Heart left ventricle (tissue), 16 donors: ENCODE data around the gene C22orf42. TPM values are rescaled to one million over a fixed set of nuclear protein-coding genes. Genes with fewer than 3 reads are reported as not detected.

Experiments used
- ATAC-seq, 4 donors: fragments of 200-7000 bp; cut with Tn5 transposase; one replicate each; pipeline ENCODE4 v1.9.1; 2020 to 2022; ENCODE audit warnings: moderate library complexity in 4 of 4, mild to moderate bottlenecking in 3 of 4, moderate number of reproducible peaks in 1 of 4
- DNase-seq, 5 donors: peaks; one replicate each; pipeline ENCODE4 v3.0.0-alpha.2; 2020
- H3K27ac ChIP-seq, 12 donors: fragments of 200-600 bp; sonication (generic) in 4 of 12; one replicate each; pipeline versions ENCODE4 v1.5.0 to v1.8.0; 2016 to 2022; ENCODE audit warnings: mild to moderate bottlenecking in 2 of 12
- H3K27me3 ChIP-seq, 9 donors: fragments of 200-600 bp; sonication (generic) in 2 of 9; one replicate each; pipeline versions ENCODE4 v1.5.1 to v1.8.0; 2016 to 2022; ENCODE audit warnings: mild to moderate bottlenecking in 3 of 9
- H3K36me3 ChIP-seq, 9 donors: fragments of 200-600 bp; sonication (generic) in 2 of 9; one replicate each; pipeline versions ENCODE4 v1.5.0 to v1.8.0; 2018 to 2022; ENCODE audit warnings: mild to moderate bottlenecking in 2 of 9
- H3K4me1 ChIP-seq, 12 donors: fragments of 200-600 bp; sonication (generic) in 4 of 12; one replicate each; pipeline versions ENCODE4 v1.5.0 to v1.8.0; 2016 to 2022; ENCODE audit warnings: mild to moderate bottlenecking in 3 of 12
- H3K4me3 ChIP-seq, 12 donors: fragments of 200-600 bp; sonication (generic) in 4 of 12; one replicate each; pipeline versions ENCODE4 v1.5.0 to v1.8.0; 2017 to 2022; ENCODE audit warnings: mild to moderate bottlenecking in 9 of 12, moderate library complexity in 4 of 12
- H3K9me3 ChIP-seq, 12 donors: fragments of 200-600 bp; sonication (generic) in 4 of 12; one replicate each; pipeline versions ENCODE4 v1.5.0 to v1.8.0; 2016 to 2022; ENCODE audit warnings: mild to moderate bottlenecking in 1 of 12
- CTCF ChIP-seq, 12 donors: fragments of 200-600 bp; sonication (generic) in 4 of 12; IDR thresholded peaks; one replicate each; pipeline versions ENCODE4 v1.5.0 to v1.8.0; 2018 to 2022; ENCODE audit warnings: antibody characterized with exemption in 12 of 12, mild to moderate bottlenecking in 5 of 12
- POLR2A ChIP-seq, 2 donors: fragments of 450-650 bp; IDR thresholded peaks; one replicate each; pipeline ENCODE4 v1.6.1; 2017; ENCODE audit warnings: antibody characterized with exemption in 2 of 2, mild to moderate bottlenecking in 2 of 2, moderate library complexity in 2 of 2
- WGBS, 4 donors: extraction: QIAGEN DNeasy Blood & Tissue Kit in 2 of 4; methylation state at CpG; one replicate each; pipeline versions ENCODE4 v1.1.5 to v1.1.7; 2013 to 2018; 5-methylcytosine and 5-hydroxymethylcytosine counted together
- intact Hi-C, 10 donors: fragments of 100-400 bp; cut with DNase I; formaldehyde crosslinking; loops; one replicate each; pipeline versions ENCODE4 v1.11.1 to v1.14.2; 2022
- polyA plus RNA-seq, 2 donors: library from polyadenylated mRNA; stranded (reverse); fragments of 200-250 nt; gene quantifications; one replicate each; pipeline ENCODE4 v1.2.3, GENCODE V29; 2013
- total RNA-seq, 9 donors: library from RNA; depleted of rRNA in 2 of 9; stranded (reverse); fragments of >200 nt in 2 of 9; fragmentation: NEBNext Ultra II Directional in 3 of 9; extraction: Animal tissue kit (Norgen Biotek cat#: 25700) in 3 of 9; gene quantifications; one replicate each; pipeline versions ENCODE4 v1.1.0 to v1.2.4, GENCODE V29; 2016 to 2023
- donor health status: ischemic (EF 13 %, LVEDD 7.1; RV severe dilation, severe dysfunction).
- donor health status: healthy with polysubstance abuse.
- donor health status: DM: no; HTN: yes; CAD: no.
- donor health status: DM: no; HTN: no; CAD: no.
- donor health status: ischemic (EF 25% LVEDD 6.9; RV normal size, moderate dysfunction).
- donor health status: ischemic (EF 25% LVEDD 5.7; RV mildly dilated, moderate dysfunction).
- donor health status: healthy.
- donor health status: DM: yes; HTN: yes; CAD: no.
- donor health status: ischemic (EF 35%, LVEDD 5.7; RV mildly dilated, moderate dysfunction).
- donor health status: nonischemic (EF 11% LVEDD 7.7; RV severe dilation, severe dysfunction).
- donor health status: DM: yes; HTN: yes; CAD: no.
- donor health status: PGD.
- donor health status: ischemic (EF 29% LVEDD 5.4; RV normal size, mild dysfunction).
- donor health status: nonischemic (EF 23%, LVEDD 6.1; RV moderate dilation, normal function).

The C22orf42 gene
- total and polyA plus RNA-seq, 11 donors, result not detected

- no peak for DNase-seq
- intact Hi-C loops, result no loop called here
- Histone ChIP-seq H3K4me3 (no peak overlapping the region), H3K9me3 (no peaks in the 10 kb centered on the region), H3K4me1 (peaks cover 0 to 6% (median 0%) of the 10 kb centered on the region in 12 donors), H3K27me3 (no peaks in the 10 kb centered on the region), H3K27ac (no peak overlapping the region), H3K36me3 (no peaks in the 10 kb centered on the region)
- ATAC-seq, result no peak
- no peak for TF ChIP-seq CTCF (IDR thresholded peaks at IDR 0.05)
- no peak for TF ChIP-seq POLR2A (IDR thresholded peaks at IDR 0.05)
- 73 to 100% (median 78%) methylated on average over 1 of the region's 1 CpG for WGBS, 4 donors
These were observed 26.3 kb downstream of the C22orf42 start for GRCh38 chr22:32132783-32133182.

- Histone ChIP-seq H3K4me1 (no peaks in the 10 kb centered on the region), H3K36me3 (no peaks in the 10 kb centered on the region), H3K27ac (no peak overlapping the region), H3K4me3 (no peak overlapping the region), H3K9me3 (no peaks in the 10 kb centered on the region), H3K27me3 (no peaks in the 10 kb centered on the region)
- TF ChIP-seq CTCF (IDR thresholded peaks at IDR 0.05) (no peak), POLR2A (IDR thresholded peaks at IDR 0.05) (no peak)
- DNase-seq (no peak), ATAC-seq (no peak)
- intact Hi-C loops, result no loop called here
- 77 to 86% (median 83%) methylated on average over 6 to 11 of the region's 11 CpGs for WGBS, 4 donors
These were observed 27.0 kb downstream of the C22orf42 start for GRCh38 chr22:32132126-32132525.

- H3K27ac ChIP-seq, result no peak overlapping the region
- TF ChIP-seq POLR2A (IDR thresholded peaks at IDR 0.05) (no peak), CTCF (IDR thresholded peaks at IDR 0.05) (no peak)
- no peaks in the 10 kb centered on the region for H3K27me3 ChIP-seq
- ATAC-seq (no peak), DNase-seq (no peak)
- 78 to 84% (median 81%) methylated on average over 2 of the region's 2 CpGs for WGBS, 4 donors
- no peaks in the 10 kb centered on the region for H3K4me1 ChIP-seq
- no peak overlapping the region for H3K4me3 ChIP-seq
- no peaks in the 10 kb centered on the region for H3K9me3 ChIP-seq
- intact Hi-C loops, result no loop called here
- H3K36me3 ChIP-seq, result no peaks in the 10 kb centered on the region
These were observed 28.6 kb downstream of the C22orf42 start for GRCh38 chr22:32130464-32130863.

- H3K27me3 ChIP-seq, result no peaks in the 10 kb centered on the region
- ATAC-seq (no peak), DNase-seq (no peak)
- H3K36me3 ChIP-seq, result no peaks in the 10 kb centered on the region
- 77 to 80% (median 80%) methylated on average over 3 to 4 of the region's 4 CpGs for WGBS, 4 donors
- TF ChIP-seq POLR2A (IDR thresholded peaks at IDR 0.05) (no peak), CTCF (IDR thresholded peaks at IDR 0.05) (no peak)
- intact Hi-C loops, result no loop called here
- no peak overlapping the region for H3K4me3 ChIP-seq
- H3K4me1 ChIP-seq, result no peaks in the 10 kb centered on the region
- H3K9me3 ChIP-seq, result no peaks in the 10 kb centered on the region
- no peak overlapping the region for H3K27ac ChIP-seq
These were observed 31.2 kb downstream of the C22orf42 start for GRCh38 chr22:32127904-32128303.
